Upper lobe of left lung (tissue), 6 donors: ENCODE results near the gene NAMPT. TPM values are rescaled to one million over a fixed set of nuclear protein-coding genes. Genes with fewer than 3 reads are reported as not detected.

ENCODE experiments used
- ATAC-seq, 2 donors: fragments of 200-7000 bp; cut with Tn5 transposase; one replicate each; pipeline ENCODE4 v1.9.1; 2022; ENCODE audit warnings: mild to moderate bottlenecking in 2 of 2, moderate library complexity in 2 of 2; ENCODE audit not compliant: low FRiP score in 2 of 2
- DNase-seq, 2 donors: peaks; one replicate each; pipeline ENCODE4 v3.0.0-alpha.2; 2019 to 2020
- H3K27ac ChIP-seq, 4 donors: fragments of 200-600 bp; sonication (generic); one replicate each; pipeline ENCODE4 v1.5.1; 2016 to 2019
- H3K27me3 ChIP-seq, 4 donors: fragments of 200-600 bp; sonication (generic); one replicate each; pipeline ENCODE4 v1.5.1; 2017 to 2019
- H3K36me3 ChIP-seq, 4 donors: fragments of 200-600 bp; sonication (generic); one replicate each; pipeline ENCODE4 v1.5.1; 2016 to 2019
- H3K4me1 ChIP-seq, 4 donors: fragments of 200-600 bp; sonication (generic); one replicate each; pipeline ENCODE4 v1.5.1; 2018 to 2019
- H3K4me3 ChIP-seq, 4 donors: fragments of 200-600 bp; sonication (generic); one replicate each; pipeline ENCODE4 v1.5.1; 2017 to 2019; ENCODE audit warnings: mild to moderate bottlenecking in 2 of 4, moderate library complexity in 1 of 4
- H3K9me3 ChIP-seq, 4 donors: fragments of 200-600 bp; sonication (generic); one replicate each; pipeline ENCODE4 v1.5.1; 2018 to 2019
- EP300 ChIP-seq, 4 donors: sonication (generic); formaldehyde crosslinking; IDR thresholded peaks; one replicate each; pipeline ENCODE4 v1.5.1; 2017; ENCODE audit warnings: antibody characterized with exemption in 4 of 4, control low read depth in 2 of 4
- POLR2A ChIP-seq, 4 donors: fragments of 450-650 bp; IDR thresholded peaks; one replicate each; pipeline ENCODE4 v1.5.1; 2016 to 2017; ENCODE audit warnings: antibody characterized with exemption in 4 of 4, mild to moderate bottlenecking in 2 of 4
- POLR2AphosphoS5 ChIP-seq, 2 donors: sonication (generic); formaldehyde crosslinking; IDR thresholded peaks; one replicate each; pipeline ENCODE4 v1.5.1; 2017; ENCODE audit warnings: antibody characterized with exemption in 2 of 2
- WGBS, 2 donors: methylation state at CpG; one replicate each; pipeline ENCODE4 v1.1.5; 2017 to 2018; 5-methylcytosine and 5-hydroxymethylcytosine counted together
- total RNA-seq, 6 donors: library from RNA; depleted of rRNA in 4 of 6; stranded (reverse); fragments of >200 nt in 4 of 6; gene quantifications; one replicate each; pipeline versions ENCODE4 v1.1.0 to v1.2.1, GENCODE V29; 2016 to 2021
- TF ChIP-seq, protein P1 (sequence below), 6 experiments: fragments of 450-650 bp in 4 of 6; fragments of 200-600 bp in 2 of 6; sonication (generic) in 2 of 6; IDR thresholded peaks; one replicate each; pipeline ENCODE4 v1.5.1; 2016 to 2019; ENCODE audit warnings: antibody characterized with exemption in 6 of 6
- donor health status: DM: no; HTN: no; CAD: no; lungs with moderate emphysema.
- donor health status: DM: no; HTN: yes; CAD: no; lungs with severe emphysema.

NAMPT gene
- total RNA-seq, 6 donors from 2014 or later, result 129 to 326 (median 212) TPM

DNA sequence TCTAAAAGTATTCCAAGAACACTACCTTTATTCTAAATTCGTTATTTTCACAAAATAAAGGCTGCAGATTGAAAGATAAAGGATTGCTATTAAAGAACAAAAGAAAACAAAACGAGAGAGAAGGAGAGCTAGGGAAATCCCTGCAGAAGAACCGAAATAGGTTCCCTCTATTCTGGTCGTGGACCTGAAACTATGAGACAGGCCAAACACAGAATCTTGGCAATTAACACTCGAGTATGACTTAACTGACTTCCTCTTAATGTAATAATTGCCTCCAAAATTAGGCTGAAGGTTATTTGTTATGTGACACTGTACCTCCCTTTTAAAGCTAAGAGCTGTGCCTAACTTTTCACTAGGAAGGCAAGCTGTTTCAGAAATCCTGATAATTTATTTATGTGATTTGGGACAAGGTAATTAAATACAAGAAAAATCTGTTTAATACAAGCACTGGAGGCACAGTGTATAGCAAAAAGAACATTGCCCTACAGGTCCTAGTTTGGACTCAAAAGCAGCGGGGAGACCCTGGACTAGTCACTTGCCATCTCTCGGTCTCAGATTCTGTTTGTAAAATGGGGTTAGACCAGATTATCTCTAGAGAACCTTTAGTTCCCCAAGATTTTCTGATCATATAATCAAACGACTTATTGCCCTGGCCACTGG is 11.6 kb downstream of the NAMPT start:
- H3K36me3 ChIP-seq, result peaks cover 4 to 95% (median 58%) of the 10 kb centered on the region in 4 donors
- no peak overlapping the region for H3K4me3 ChIP-seq
- no peak for ATAC-seq
- H3K9me3 ChIP-seq, result no peaks in the 10 kb centered on the region
- WGBS, 2 donors, result 74 to 87% methylated on average over 8 of the region's 8 CpGs
- no peaks in the 10 kb centered on the region for H3K27me3 ChIP-seq
- no peak overlapping the region for H3K27ac ChIP-seq
- peaks cover 3 to 13% (median 7%) of the 10 kb centered on the region in 4 donors for H3K4me1 ChIP-seq
- TF ChIP-seq POLR2AphosphoS5 (IDR thresholded peaks at IDR 0.05) (peak in 1 of 2 donors; percentile 37), EP300 (IDR thresholded peaks at IDR 0.05) (no peak)
- DNase-seq, result no peak

DNA sequence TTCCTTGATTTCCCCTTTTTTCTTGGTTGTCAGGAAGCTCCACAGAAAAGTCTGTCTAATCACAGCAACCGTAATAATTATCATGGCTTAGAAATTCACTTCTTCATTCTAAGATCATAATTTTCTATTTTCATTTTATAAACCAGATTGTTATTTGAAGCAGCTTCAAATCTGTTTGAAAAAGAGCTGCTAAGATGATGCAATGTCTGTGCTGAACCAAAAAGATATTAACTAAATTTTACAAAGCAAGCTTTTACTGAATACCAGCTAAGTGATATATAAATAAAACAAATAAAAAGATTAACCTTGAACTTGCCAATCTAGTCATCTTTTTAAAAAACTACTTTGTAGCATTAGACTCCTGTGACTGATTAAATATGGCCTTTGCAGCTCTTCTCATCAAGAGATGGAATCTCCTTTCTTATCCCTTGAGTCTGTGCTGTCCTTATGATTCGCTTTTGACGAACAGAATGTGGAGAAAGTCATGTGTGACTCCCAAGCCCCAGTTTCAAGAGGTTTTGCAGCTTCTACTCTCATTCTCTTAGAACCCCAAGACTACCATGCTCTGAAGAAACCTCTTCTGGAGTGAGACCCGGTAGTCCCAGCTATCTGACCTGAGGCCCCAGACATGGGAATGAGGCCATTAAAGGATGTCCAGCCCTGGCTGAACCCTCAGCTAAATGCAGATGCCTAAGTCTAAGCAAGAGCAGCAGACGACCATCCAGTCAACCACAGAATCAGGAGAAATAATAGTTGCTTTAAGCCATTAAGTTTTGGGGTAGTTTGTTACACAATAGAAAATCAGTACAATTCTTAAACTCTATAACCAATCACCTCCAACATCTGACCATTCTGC is 14.4 kb downstream of the NAMPT start:
- H3K4me1 ChIP-seq, result peaks cover 0 to 5% (median 0%) of the 10 kb centered on the region in 4 donors
- no peaks in the 10 kb centered on the region for H3K9me3 ChIP-seq
- ATAC-seq (peak in 1 of 2 donors; percentile 22), DNase-seq (no peak)
- TF ChIP-seq, protein P1, sequence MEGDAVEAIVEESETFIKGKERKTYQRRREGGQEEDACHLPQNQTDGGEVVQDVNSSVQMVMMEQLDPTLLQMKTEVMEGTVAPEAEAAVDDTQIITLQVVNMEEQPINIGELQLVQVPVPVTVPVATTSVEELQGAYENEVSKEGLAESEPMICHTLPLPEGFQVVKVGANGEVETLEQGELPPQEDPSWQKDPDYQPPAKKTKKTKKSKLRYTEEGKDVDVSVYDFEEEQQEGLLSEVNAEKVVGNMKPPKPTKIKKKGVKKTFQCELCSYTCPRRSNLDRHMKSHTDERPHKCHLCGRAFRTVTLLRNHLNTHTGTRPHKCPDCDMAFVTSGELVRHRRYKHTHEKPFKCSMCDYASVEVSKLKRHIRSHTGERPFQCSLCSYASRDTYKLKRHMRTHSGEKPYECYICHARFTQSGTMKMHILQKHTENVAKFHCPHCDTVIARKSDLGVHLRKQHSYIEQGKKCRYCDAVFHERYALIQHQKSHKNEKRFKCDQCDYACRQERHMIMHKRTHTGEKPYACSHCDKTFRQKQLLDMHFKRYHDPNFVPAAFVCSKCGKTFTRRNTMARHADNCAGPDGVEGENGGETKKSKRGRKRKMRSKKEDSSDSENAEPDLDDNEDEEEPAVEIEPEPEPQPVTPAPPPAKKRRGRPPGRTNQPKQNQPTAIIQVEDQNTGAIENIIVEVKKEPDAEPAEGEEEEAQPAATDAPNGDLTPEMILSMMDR (IDR thresholded peaks at IDR 0.05), result no peak
- TF ChIP-seq POLR2A (IDR thresholded peaks at IDR 0.05) (no peak), POLR2AphosphoS5 (IDR thresholded peaks at IDR 0.05) (peak in 1 of 2 donors; percentile 19), EP300 (IDR thresholded peaks at IDR 0.05) (no peak)
- peak overlapping the region in 1 of 4 donors; percentile 14 for H3K27ac ChIP-seq
- H3K27me3 ChIP-seq, result no peaks in the 10 kb centered on the region
- peaks cover 15 to 98% (median 66%) of the 10 kb centered on the region in 4 donors for H3K36me3 ChIP-seq
- H3K4me3 ChIP-seq, result no peak overlapping the region
- 91 to 92% methylated on average over 5 of the region's 5 CpGs for WGBS, 2 donors

DNA sequence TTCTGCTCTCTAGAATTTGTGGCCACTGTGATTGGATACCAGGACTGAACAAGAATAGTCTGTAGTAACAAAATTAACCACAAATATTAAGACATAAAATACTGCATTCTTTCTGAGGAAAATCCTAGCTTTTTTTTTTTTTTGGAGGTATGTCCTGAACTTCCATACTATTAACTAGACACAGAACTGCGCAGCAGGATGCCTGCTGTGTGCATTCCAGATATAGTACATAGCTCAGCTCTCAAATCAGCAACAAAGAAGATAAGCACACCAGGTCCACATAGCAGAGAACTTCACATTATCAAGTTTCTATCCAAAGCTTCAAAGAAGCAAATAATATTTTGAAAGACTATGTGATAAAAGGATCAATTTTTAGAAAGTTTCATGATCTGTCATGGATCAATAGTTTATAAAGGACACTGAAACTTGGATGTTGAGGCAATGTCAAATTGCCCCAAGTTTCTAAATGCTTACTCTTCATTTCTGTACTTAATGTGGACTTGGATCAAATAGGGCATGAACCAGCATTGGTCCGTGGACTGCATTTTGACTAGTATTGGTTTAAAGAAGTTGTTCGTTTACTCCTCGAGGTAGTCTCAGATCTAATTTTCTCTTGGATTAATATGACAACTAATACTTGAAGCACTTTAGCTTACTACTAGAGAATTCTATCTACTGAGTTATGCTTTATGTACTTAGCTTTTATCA is 15.4 kb downstream of the NAMPT start:
- no peak for DNase-seq
- no peak for ATAC-seq
- Histone ChIP-seq H3K27me3 (no peaks in the 10 kb centered on the region), H3K4me1 (peaks cover 0 to 5% (median 0%) of the 10 kb centered on the region in 4 donors), H3K9me3 (no peaks in the 10 kb centered on the region), H3K4me3 (no peak overlapping the region), H3K36me3 (peaks cover 15 to 98% (median 63%) of the 10 kb centered on the region in 4 donors), H3K27ac (no peak overlapping the region)
- no peak for TF ChIP-seq EP300 (IDR thresholded peaks at IDR 0.05)
- TF ChIP-seq POLR2A (IDR thresholded peaks at IDR 0.05), result no peak
- TF ChIP-seq, protein P1 (IDR thresholded peaks at IDR 0.05), result no peak
- no peak for TF ChIP-seq POLR2AphosphoS5 (IDR thresholded peaks at IDR 0.05)
- WGBS, 2 donors, result 57 to 83% methylated on average over 4 of the region's 4 CpGs

DNA sequence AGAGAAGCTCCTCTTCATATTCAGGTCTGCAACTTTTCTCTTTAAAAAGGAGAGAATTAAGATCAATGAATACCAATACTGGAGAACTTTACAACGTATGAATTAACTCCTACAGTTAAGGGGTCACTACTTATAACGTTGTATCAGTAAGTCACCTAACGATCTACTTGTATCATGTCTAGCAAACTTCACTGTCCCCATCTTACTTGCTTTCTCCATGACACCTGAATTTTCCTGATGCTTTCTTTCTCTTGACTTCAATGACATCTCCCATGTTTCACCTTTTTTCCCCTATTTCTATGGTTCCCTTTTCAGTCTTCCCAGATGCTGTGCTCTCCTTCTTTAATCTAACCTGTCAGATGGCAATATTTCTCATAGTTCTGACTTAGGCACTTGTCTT is 19.6 kb downstream of the NAMPT start:
- Histone ChIP-seq H3K9me3 (no peaks in the 10 kb centered on the region), H3K27ac (no peak overlapping the region), H3K36me3 (peaks cover 15 to 98% (median 53%) of the 10 kb centered on the region in 4 donors), H3K4me1 (peaks cover 0 to 20% (median 0%) of the 10 kb centered on the region in 4 donors), H3K4me3 (no peak overlapping the region), H3K27me3 (no peaks in the 10 kb centered on the region)
- ATAC-seq (no peak), DNase-seq (no peak)
- TF ChIP-seq POLR2AphosphoS5 (IDR thresholded peaks at IDR 0.05) (no peak), POLR2A (IDR thresholded peaks at IDR 0.05) (no peak)
- TF ChIP-seq, protein P1 (IDR thresholded peaks at IDR 0.05), result no peak
- WGBS, 2 donors, result 87 to 97% methylated on average over 3 of the region's 3 CpGs
